ENCODE measurements around the gene RAI1.

DNA sequence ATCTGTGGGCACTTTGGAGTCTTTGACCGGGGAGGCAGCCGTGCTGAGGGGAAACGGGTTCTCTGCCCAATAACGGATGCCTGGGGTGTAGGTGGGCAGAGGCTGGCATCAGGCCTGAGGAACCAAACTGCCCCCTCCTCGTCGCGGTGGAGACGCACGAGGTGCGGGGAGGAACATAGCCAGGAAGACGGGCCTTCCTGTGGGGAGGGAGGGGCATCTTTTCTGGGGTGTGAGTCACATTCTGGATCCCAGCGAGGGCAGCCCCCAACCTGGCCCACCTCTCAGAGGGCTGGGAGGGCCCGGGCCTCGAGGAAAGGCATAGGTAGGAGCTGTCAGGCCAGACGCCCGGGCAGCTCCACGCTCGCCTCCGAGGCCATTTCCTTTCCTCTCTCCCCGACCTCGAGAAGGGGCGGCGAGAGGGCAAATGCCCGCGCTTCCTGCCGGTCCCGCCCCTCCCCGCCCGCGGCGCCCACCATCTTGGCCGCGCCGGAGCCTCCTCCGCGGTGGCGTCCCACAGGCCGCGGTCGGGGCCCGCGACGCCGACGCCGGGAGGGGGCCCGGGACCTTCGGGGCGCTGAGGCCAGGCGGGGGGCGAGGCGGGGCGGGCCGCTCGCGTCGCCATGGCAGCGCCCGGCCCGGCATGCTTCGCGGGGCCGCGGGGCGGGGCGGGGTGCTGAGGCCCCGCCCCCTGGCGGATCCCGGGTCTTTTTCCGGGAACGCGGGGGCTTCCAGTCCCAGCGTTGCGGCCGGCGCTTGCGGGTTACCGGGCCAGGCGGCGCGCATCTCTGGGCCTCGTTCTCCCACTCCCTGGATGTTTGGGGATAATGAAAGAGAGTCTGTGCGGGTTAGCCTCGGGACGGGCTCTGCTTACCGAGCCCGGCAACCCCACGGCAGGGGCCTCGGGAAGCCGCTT is 13.2 kb downstream of the RAI1 start:
- TF ChIP-seq STAT1 (conservative IDR thresholded peaks at IDR 0.05) (0 out of 2 replicates have a peak, but pooled peaks have one; percentile 28), SP1 (IDR thresholded peaks at IDR 0.05; ENCODE audit: low read depth, low read length) (no peak), NFIC (IDR thresholded peaks at IDR 0.05; ENCODE audit: low read depth, low read length) (no peak), NRF1 (conservative IDR thresholded peaks at IDR 0.05; ENCODE audit: low read depth, low read length) (no peak), SUZ12 (IDR thresholded peaks at IDR 0.05; ENCODE audit: unreplicated experiment) (no peak), EZH2 (IDR thresholded peaks at IDR 0.05; ENCODE audit: borderline replicate concordance, control insufficient read depth, low read depth, low read length) (no peak), POLR2A (IDR thresholded peaks at IDR 0.05; ENCODE audit: low read depth, low read length) (peak; percentile 59), ASH2L (IDR thresholded peaks at IDR 0.05; ENCODE audit: borderline replicate concordance, low read depth) (0 out of 2 replicates have a peak, but pooled peaks have one; percentile 63), TAF1 (IDR thresholded peaks at IDR 0.05; ENCODE audit: borderline replicate concordance, low read depth, low read length) (peak; percentile 50; the same call in 1 of the 2 replicates), BCL11A (IDR thresholded peaks at IDR 0.05; ENCODE audit: low read depth, low read length) (no peak), CBX5 (IDR thresholded peaks at IDR 0.05; ENCODE audit: low read depth) (no peak)
- TF ChIP-seq, protein P1, sequence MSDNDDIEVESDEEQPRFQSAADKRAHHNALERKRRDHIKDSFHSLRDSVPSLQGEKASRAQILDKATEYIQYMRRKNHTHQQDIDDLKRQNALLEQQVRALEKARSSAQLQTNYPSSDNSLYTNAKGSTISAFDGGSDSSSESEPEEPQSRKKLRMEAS (IDR thresholded peaks at IDR 0.05; ENCODE audit: low read depth, low read length): peak; percentile 71; the same call in 1 of the 2 replicates
- TF ChIP-seq, protein P2, sequence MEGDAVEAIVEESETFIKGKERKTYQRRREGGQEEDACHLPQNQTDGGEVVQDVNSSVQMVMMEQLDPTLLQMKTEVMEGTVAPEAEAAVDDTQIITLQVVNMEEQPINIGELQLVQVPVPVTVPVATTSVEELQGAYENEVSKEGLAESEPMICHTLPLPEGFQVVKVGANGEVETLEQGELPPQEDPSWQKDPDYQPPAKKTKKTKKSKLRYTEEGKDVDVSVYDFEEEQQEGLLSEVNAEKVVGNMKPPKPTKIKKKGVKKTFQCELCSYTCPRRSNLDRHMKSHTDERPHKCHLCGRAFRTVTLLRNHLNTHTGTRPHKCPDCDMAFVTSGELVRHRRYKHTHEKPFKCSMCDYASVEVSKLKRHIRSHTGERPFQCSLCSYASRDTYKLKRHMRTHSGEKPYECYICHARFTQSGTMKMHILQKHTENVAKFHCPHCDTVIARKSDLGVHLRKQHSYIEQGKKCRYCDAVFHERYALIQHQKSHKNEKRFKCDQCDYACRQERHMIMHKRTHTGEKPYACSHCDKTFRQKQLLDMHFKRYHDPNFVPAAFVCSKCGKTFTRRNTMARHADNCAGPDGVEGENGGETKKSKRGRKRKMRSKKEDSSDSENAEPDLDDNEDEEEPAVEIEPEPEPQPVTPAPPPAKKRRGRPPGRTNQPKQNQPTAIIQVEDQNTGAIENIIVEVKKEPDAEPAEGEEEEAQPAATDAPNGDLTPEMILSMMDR (IDR thresholded peaks at IDR 0.05 in 2 of 3, conservative IDR thresholded peaks at IDR 0.05 in 1 of 3; ENCODE audit: control insufficient read depth in 2 of 3, extremely low read depth in 1 of 3, insufficient read depth in 1 of 3, low read depth in 3 of 3, low read length in 3 of 3): no peak
- TF ChIP-seq, protein P3, sequence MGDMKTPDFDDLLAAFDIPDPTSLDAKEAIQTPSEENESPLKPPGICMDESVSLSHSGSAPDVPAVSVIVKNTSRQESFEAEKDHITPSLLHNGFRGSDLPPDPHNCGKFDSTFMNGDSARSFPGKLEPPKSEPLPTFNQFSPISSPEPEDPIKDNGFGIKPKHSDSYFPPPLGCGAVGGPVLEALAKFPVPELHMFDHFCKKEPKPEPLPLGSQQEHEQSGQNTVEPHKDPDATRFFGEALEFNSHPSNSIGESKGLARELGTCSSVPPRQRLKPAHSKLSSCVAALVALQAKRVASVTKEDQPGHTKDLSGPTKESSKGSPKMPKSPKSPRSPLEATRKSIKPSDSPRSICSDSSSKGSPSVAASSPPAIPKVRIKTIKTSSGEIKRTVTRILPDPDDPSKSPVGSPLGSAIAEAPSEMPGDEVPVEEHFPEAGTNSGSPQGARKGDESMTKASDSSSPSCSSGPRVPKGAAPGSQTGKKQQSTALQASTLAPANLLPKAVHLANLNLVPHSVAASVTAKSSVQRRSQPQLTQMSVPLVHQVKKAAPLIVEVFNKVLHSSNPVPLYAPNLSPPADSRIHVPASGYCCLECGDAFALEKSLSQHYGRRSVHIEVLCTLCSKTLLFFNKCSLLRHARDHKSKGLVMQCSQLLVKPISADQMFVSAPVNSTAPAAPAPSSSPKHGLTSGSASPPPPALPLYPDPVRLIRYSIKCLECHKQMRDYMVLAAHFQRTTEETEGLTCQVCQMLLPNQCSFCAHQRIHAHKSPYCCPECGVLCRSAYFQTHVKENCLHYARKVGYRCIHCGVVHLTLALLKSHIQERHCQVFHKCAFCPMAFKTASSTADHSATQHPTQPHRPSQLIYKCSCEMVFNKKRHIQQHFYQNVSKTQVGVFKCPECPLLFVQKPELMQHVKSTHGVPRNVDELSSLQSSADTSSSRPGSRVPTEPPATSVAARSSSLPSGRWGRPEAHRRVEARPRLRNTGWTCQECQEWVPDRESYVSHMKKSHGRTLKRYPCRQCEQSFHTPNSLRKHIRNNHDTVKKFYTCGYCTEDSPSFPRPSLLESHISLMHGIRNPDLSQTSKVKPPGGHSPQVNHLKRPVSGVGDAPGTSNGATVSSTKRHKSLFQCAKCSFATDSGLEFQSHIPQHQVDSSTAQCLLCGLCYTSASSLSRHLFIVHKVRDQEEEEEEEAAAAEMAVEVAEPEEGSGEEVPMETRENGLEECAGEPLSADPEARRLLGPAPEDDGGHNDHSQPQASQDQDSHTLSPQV (IDR thresholded peaks at IDR 0.05): no peak; the same call in 1 of the 2 replicates
